ENCODE data around the gene TIMM8A. TPM values are rescaled to one million over a fixed set of nuclear protein-coding genes. Genes with fewer than 3 reads are reported as not detected.

TIMM8A gene
- total and polyA plus RNA-seq, 2 of the 13 experiments (the other 11 are each of a cell fraction or from before 2014, with no cell fraction given) = 6.1 to 25.5 TPM

GRCh38 chrX:101303790-101304189 is 44.8 kb downstream of the TIMM8A start:
- FAIRE-seq (no peak), ATAC-seq (no peak), DNase-seq (ENCODE audit: low spot score) (no peak)
- CTCF ChIA-PET (ENCODE audit: low intra/inter-chr PET ratio, low total read pairs) = no interaction called here
- H2AFZ ChIP-seq (ENCODE audit: low read length) = no peak overlapping the region
- no peaks in the 10 kb centered on the region for H3K4me1 ChIP-seq (ENCODE audit: insufficient read depth, low read length)
- in situ Hi-C loops (cut with HindIII; ENCODE audit: extremely low pct_ligation_motif_present, low pct_unique_long_range_greater_than_20kb) = no loop called here
- H4K20me1 ChIP-seq (ENCODE audit: insufficient read depth, low read length) = no peaks in the 10 kb centered on the region
- intact Hi-C loops (cut with micrococcal nuclease; ENCODE audit: unreplicated experiment) = no loop called here
- H3K9ac ChIP-seq (ENCODE audit: insufficient read depth, low read depth, low read length) = no peak overlapping the region
- POLR2A ChIA-PET = no interaction called here
- no peaks in the 10 kb centered on the region for H3K9me3 ChIP-seq (ENCODE audit: low read length)
- H3K36me3 ChIP-seq (replicated peaks in 1 of 2; ENCODE audit: control insufficient read depth in 1 of 2, insufficient read depth in 2 of 2, low read length in 2 of 2) = no peaks in the 10 kb centered on the region
- no peak overlapping the region for H3K4me3 ChIP-seq (replicated peaks in 1 of 3; ENCODE audit: insufficient read depth in 1 of 3, low read depth in 2 of 3, low read length in 3 of 3)
- no TSS peak for BruUV-seq (replicated peaks)
- no peak overlapping the region for H3K27ac ChIP-seq (ENCODE audit: extremely low read length, insufficient read depth, low read length)
- no peaks in the 10 kb centered on the region for H3K79me2 ChIP-seq (ENCODE audit: insufficient read depth, low read length)
- no peak overlapping the region for H3K4me2 ChIP-seq (ENCODE audit: low read depth, low read length)
- 15% methylated on average over 1 of the region's 1 CpG for WGBS (ENCODE audit: low lambda C conversion rate)
- no peaks in the 10 kb centered on the region for H3K27me3 ChIP-seq (ENCODE audit: control insufficient read depth in 1 of 2, insufficient read depth in 2 of 2, low read length in 2 of 2)
- TF ChIP-seq LRRFIP1 (CRISPR knock-in tag; conservative IDR thresholded peaks at IDR 0.05) (no peak), PRDM15 (CRISPR knock-in tag; IDR thresholded peaks at IDR 0.05) (no peak), ELF1 (CRISPR knock-in tag; IDR thresholded peaks at IDR 0.05) (no peak), ZNF276 (CRISPR knock-in tag; IDR thresholded peaks at IDR 0.05; ENCODE audit: low read depth) (no peak), HHEX (CRISPR knock-in tag; IDR thresholded peaks at IDR 0.05) (no peak), ZNF530 (CRISPR knock-in tag; IDR thresholded peaks at IDR 0.05; ENCODE audit: low read depth) (no peak), MLX (CRISPR knock-in tag; IDR thresholded peaks at IDR 0.05) (no peak), SIX1 (CRISPR knock-in tag; IDR thresholded peaks at IDR 0.05; ENCODE audit: borderline replicate concordance) (no peak), MIER2 (CRISPR knock-in tag; IDR thresholded peaks at IDR 0.05) (no peak), FIP1L1 (IDR thresholded peaks at IDR 0.05; ENCODE audit: borderline replicate concordance, insufficient read depth, low read depth, low read length) (no peak), RERE (CRISPR knock-in tag; IDR thresholded peaks at IDR 0.05; ENCODE audit: low read depth) (no peak)

Data from HepG2 (cell line).